Fibroblast of mammary gland (primary cell): ENCODE results near the gene E2F2.

Experiments used
- DNase-seq: peaks from one replicate; pipeline ENCODE4 v3.0.0-alpha.2; 2010; ENCODE audit warnings: low read depth
- H3K4me3 ChIP-seq: 2 replicates; pipeline ENCODE4 v1.5.1; 2011; ENCODE audit warnings: low read depth, mild to moderate bottlenecking, low read length, moderate library complexity; ENCODE audit not compliant: control insufficient read depth
- TF ChIP-seq, protein P1 (sequence below): conservative IDR thresholded peaks from 2 replicates; pipeline ENCODE4 v1.5.1; 2011; ENCODE audit warnings: low read depth, low read length, inconsistent platforms; ENCODE audit not compliant: control insufficient read depth, insufficient read depth

Gene E2F2

GRCh38 chr1:23563003-23563402, 32.0 kb upstream of the E2F2 start:
- H3K4me3 ChIP-seq = no peak overlapping the region
- DNase-seq = no peak
- TF ChIP-seq, protein P1, sequence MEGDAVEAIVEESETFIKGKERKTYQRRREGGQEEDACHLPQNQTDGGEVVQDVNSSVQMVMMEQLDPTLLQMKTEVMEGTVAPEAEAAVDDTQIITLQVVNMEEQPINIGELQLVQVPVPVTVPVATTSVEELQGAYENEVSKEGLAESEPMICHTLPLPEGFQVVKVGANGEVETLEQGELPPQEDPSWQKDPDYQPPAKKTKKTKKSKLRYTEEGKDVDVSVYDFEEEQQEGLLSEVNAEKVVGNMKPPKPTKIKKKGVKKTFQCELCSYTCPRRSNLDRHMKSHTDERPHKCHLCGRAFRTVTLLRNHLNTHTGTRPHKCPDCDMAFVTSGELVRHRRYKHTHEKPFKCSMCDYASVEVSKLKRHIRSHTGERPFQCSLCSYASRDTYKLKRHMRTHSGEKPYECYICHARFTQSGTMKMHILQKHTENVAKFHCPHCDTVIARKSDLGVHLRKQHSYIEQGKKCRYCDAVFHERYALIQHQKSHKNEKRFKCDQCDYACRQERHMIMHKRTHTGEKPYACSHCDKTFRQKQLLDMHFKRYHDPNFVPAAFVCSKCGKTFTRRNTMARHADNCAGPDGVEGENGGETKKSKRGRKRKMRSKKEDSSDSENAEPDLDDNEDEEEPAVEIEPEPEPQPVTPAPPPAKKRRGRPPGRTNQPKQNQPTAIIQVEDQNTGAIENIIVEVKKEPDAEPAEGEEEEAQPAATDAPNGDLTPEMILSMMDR = no peak

GRCh38 chr1:23562137-23562876, 31.3 kb upstream of the E2F2 start:
- DNase-seq = peak; percentile 98
- TF ChIP-seq, protein P1 = no peak
- no peak overlapping the region for H3K4me3 ChIP-seq

GRCh38 chr1:23561813-23562100, 30.7 kb upstream of the E2F2 start:
- no peak for DNase-seq
- H3K4me3 ChIP-seq = no peak overlapping the region
- TF ChIP-seq, protein P1 = no peak

DNA sequence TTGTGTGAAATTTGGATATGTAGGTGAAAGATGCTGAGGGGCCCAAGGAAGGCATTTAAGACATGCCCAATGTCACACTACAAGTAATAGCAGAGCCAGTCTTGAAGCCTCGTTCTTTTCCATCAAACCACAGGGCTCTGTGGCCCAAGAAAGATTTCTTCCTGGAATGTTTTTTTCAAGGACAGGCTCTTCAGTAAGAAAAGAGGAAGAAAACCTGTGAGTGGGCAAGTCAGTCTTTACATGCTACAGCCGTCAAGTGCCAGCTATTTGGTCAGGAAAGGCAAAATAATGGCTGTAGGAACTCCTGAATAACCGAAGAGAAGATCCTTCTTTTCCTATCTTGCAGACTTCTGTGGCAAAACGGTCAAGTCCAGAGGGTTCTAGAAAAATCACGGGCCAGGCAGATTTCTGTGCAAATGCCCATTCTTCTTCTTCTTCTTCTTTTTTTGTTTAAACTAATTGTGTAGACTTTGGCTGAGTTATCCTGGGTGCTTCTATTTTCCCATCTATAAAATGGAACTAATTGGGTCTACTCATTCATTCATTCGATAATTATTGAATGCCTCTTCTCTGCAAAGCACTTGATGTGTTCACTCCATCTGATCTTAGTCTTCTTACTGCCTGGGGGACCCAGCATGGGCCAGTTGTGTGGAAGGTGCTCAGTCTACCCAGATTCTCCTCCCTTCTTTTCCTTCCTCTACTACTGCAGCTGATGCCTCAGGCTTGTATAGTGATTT, 30.2 kb upstream of the E2F2 start:
- DNase-seq = no peak
- H3K4me3 ChIP-seq = no peak overlapping the region
- TF ChIP-seq, protein P1 = no peak

- peak; percentile 59 for DNase-seq
- peak overlapping the region; percentile 93 for H3K4me3 ChIP-seq
- TF ChIP-seq, protein P1 = no peak
Measured at GRCh38 chr1:23559985-23560741, 29.1 kb upstream of the E2F2 start.

DNA sequence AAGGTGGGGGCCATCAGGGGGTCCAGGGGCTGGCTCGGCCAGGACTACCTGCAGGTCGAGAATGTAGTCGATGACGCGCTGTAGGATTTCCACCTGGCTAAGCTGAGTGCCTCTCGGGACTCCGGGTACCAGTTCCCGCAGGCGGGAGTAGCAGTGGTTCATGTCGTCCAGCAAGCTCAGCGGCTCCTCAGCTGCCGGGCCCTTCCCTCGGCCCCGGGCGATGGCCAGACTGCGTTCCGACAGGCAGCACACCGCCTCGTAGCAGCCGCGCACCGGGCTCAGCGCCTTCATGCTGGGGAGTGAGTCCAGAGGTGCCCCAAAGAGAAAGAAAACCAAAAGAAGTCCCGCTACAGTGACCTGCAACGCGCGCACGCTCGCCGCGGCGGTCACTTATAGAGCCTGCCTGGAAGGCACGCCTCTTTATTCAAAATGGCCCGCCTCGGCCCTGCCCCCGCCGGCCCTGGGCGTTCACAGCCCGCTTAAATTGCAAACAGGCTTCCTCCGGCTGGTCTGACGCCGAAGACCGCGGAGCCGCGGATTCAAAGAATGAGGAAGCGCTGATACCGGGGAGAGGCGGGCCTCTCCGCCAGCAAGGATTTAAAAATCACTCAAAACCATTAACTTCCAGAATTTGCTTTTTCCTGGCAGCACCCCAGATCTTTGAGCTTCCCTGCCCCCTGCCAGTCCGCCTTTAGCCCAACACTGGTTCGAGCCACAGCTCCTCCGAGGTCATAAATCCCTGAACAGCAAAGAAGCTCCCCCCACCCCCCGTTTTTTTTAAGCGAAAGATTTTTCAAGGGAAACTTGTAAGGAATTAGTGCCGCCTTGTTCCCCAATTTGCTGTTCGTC, 28.3 kb upstream of the E2F2 start, which contains the start of gene ID3:
TSS of gene ID3 (minus strand) at position 366 of the 849 bp plus-strand sequence. CDS start at position 291, 75 bp downstream.
- DNase-seq = peak; percentile 94
- TF ChIP-seq, protein P1 = no peak
- peak within 1 kb of the TSS; percentile 93 for H3K4me3 ChIP-seq
